HepG2 (cell line): ENCODE results near the gene NFATC2. TPM values are rescaled to one million over a fixed set of nuclear protein-coding genes. Genes with fewer than 3 reads are reported as not detected.
A peak's percentile ranks its signal among the peaks of the same experiment; 100 is the strongest.

Experiments used
- ATAC-seq: fragments of 200-7000 bp; cut with Tn5 transposase; 3 replicates; pipeline ENCODE4 v1.9.1; 2020; ENCODE audit warnings: mild to moderate bottlenecking, moderate library complexity
- BruUV-seq: library from RNA; stranded (reverse); fragments of 400-500 nt; replicated peaks from 2 replicates; lab custom pipeline; 2021; lab: Mats Ljungman, UMichigan
- CTCF ChIA-PET: fragments of 300-600 bp; formaldehyde crosslinking; extraction: SDS; loops from one replicate; lab custom pipeline; 2021; ENCODE audit warnings: low total read pairs, inconsistent platforms, low intra/inter-chr PET ratio; lab: Yijun Ruan, JAX
- POLR2A ChIA-PET: fragments of 350-600 bp; sonication (Branson Sonifier 250); formaldehyde crosslinking; loops from one replicate; lab custom pipeline; 2020; ENCODE audit warnings: antibody characterized with exemption, inconsistent platforms; lab: Yijun Ruan, JAX
- DNase-seq: peaks from one replicate; pipeline ENCODE4 v3.0.0-alpha.2; 2015; ENCODE audit warnings: low spot score
- FAIRE-seq: peaks from 3 replicates; lab custom pipeline; 2011; peaks lifted over from hg19 to GRCh38; lab: Jason Lieb, UNC
- H2AFZ ChIP-seq: one replicate; pipeline ENCODE4 v1.6.1; 2011; ENCODE audit warnings: low read length, inconsistent platforms
- H3K27ac ChIP-seq: fragments of 300-600 bp; 3 replicates; pipeline ENCODE4 v1.8.0; 2011; ENCODE audit warnings: mixed run types, mild to moderate bottlenecking, mixed read lengths, low read length, inconsistent platforms; ENCODE audit not compliant: insufficient read depth; ENCODE audit errors: extremely low read length
- H3K27me3 ChIP-seq, 2 experiments: fragments of 200-600 bp in 1 of 2; 2 replicates in 1 of 2; 3 replicates in 1 of 2; pipeline versions ENCODE4 v1.6.0 to v1.8.0; 2011; ENCODE audit warnings: low read length in 2 of 2, mild to moderate bottlenecking in 2 of 2, moderate library complexity in 2 of 2, inconsistent platforms in 1 of 2; ENCODE audit not compliant: insufficient read depth in 2 of 2, control insufficient read depth in 1 of 2
- H3K36me3 ChIP-seq, 2 experiments: fragments of 200-600 bp in 1 of 2; replicated peaks in 1 of 2; 2 replicates in 1 of 2; 3 replicates in 1 of 2; pipeline versions ENCODE4 v1.5.1 to v1.8.0; 2011; ENCODE audit warnings: low read length in 2 of 2, inconsistent platforms in 1 of 2; ENCODE audit not compliant: insufficient read depth in 2 of 2, control insufficient read depth in 1 of 2
- H3K4me1 ChIP-seq: 2 replicates; pipeline ENCODE4 v1.5.1; 2012; ENCODE audit warnings: low read length, inconsistent platforms; ENCODE audit not compliant: insufficient read depth
- H3K4me2 ChIP-seq: 2 replicates; pipeline ENCODE4 v1.6.0; 2011; ENCODE audit warnings: low read depth, low read length, inconsistent platforms
- H3K4me3 ChIP-seq, 3 experiments: fragments of 200-600 bp in 1 of 3; sonication (generic), shearing (Covaris generic) in 1 of 3; replicated peaks in 1 of 3; 2 replicates each; pipeline ENCODE4 v1.5.1; 2011 to 2016; ENCODE audit warnings: low read length in 3 of 3, inconsistent platforms in 2 of 3, low read depth in 2 of 3, mild to moderate bottlenecking in 2 of 3, control low read depth in 1 of 3, mixed read lengths in 1 of 3; ENCODE audit not compliant: insufficient read depth in 1 of 3
- H3K79me2 ChIP-seq: one replicate; pipeline ENCODE4 v1.6.1; 2011; ENCODE audit warnings: low read length, inconsistent platforms; ENCODE audit not compliant: insufficient read depth
- H3K9ac ChIP-seq: 2 replicates; pipeline ENCODE4 v1.6.0; 2011; ENCODE audit warnings: mild to moderate bottlenecking, low read depth, low read length, inconsistent platforms; ENCODE audit not compliant: insufficient read depth
- H3K9me3 ChIP-seq: 2 replicates; pipeline ENCODE4 v1.5.1; 2012; ENCODE audit warnings: mild to moderate bottlenecking, low read length
- H4K20me1 ChIP-seq: 2 replicates; pipeline ENCODE4 v1.6.0; 2011; ENCODE audit warnings: inconsistent platforms, mild to moderate bottlenecking, low read length, moderate library complexity; ENCODE audit not compliant: insufficient read depth
- AKAP8 ChIP-seq: sonication (generic); formaldehyde crosslinking; IDR thresholded peaks from 2 replicates; pipeline ENCODE4 v1.5.1; 2020; ENCODE audit warnings: mild to moderate bottlenecking, missing genetic modification reagents
- CHD4 ChIP-seq: fragments of 200-600 bp; sonication (generic); IDR thresholded peaks from 2 replicates; pipeline ENCODE4 v1.7.0; 2017; ENCODE audit warnings: mild to moderate bottlenecking, low read length, borderline replicate concordance
- PCBP2 ChIP-seq: fragments of 200-400 bp; formaldehyde crosslinking; optimal IDR thresholded peaks from 2 replicates; pipeline ENCODE3; 2018; ENCODE audit warnings: low read length, low read depth; ENCODE audit not compliant: poor library complexity, severe bottlenecking
- SMAD1 ChIP-seq: sonication (generic); formaldehyde crosslinking; IDR thresholded peaks from 2 replicates; pipeline ENCODE4 v1.4.0; 2020; ENCODE audit warnings: missing genetic modification reagents, low read depth, mild to moderate bottlenecking, borderline replicate concordance
- TAF1 ChIP-seq: sonication (generic); formaldehyde crosslinking; IDR thresholded peaks from 2 replicates; pipeline ENCODE4 v1.4.0; 2020; ENCODE audit warnings: missing genetic modification reagents
- TBL1XR1 ChIP-seq: fragments of 150-350 bp; IDR thresholded peaks from 2 replicates; pipeline ENCODE4 v1.6.1; 2014; ENCODE audit warnings: borderline replicate concordance, low read length; ENCODE audit not compliant: partially characterized antibody
- UBTF ChIP-seq: sonication (generic); formaldehyde crosslinking; IDR thresholded peaks from 2 replicates; pipeline ENCODE4 v1.4.0; 2020; ENCODE audit warnings: mild to moderate bottlenecking, missing genetic modification reagents
- ZMYM3 ChIP-seq: sonication (generic); formaldehyde crosslinking; IDR thresholded peaks from 2 replicates; pipeline ENCODE4 v1.5.1; 2020; ENCODE audit warnings: mild to moderate bottlenecking, missing genetic modification reagents
- ZNF121 ChIP-seq: sonication (generic); formaldehyde crosslinking; IDR thresholded peaks from 2 replicates; pipeline ENCODE4 v1.5.0; 2020; ENCODE audit warnings: mild to moderate bottlenecking, missing genetic modification reagents
- ZNF251 ChIP-seq: sonication (generic); formaldehyde crosslinking; IDR thresholded peaks from 2 replicates; pipeline ENCODE4 v1.9.0; 2021; ENCODE audit warnings: mild to moderate bottlenecking, missing genetic modification reagents
- ZNF503 ChIP-seq: sonication (generic); formaldehyde crosslinking; IDR thresholded peaks from 2 replicates; pipeline ENCODE4 v1.4.0; 2020; ENCODE audit warnings: missing genetic modification reagents
- ZNF615 ChIP-seq: sonication (generic); formaldehyde crosslinking; IDR thresholded peaks from 2 replicates; pipeline ENCODE4 v1.5.0; 2020; ENCODE audit warnings: mild to moderate bottlenecking, missing genetic modification reagents, borderline replicate concordance
- ZNF629 ChIP-seq: sonication (generic); formaldehyde crosslinking; conservative IDR thresholded peaks from 2 replicates; pipeline ENCODE4 v1.5.0; 2020; ENCODE audit warnings: missing genetic modification reagents
- ZNF768 ChIP-seq: sonication (generic); formaldehyde crosslinking; IDR thresholded peaks from 2 replicates; pipeline ENCODE4 v1.4.0; 2020; ENCODE audit warnings: missing genetic modification reagents
- whole genome bisulfite sequencing: methylation state at CpG from one replicate; pipeline ENCODE4 v1.1.6; 2017; ENCODE audit warnings: low lambda C conversion rate; 5-methylcytosine and 5-hydroxymethylcytosine counted together
- in situ Hi-C: cut with HindIII; loops from 2 replicates; pipeline ENCODE4 v1.10.0; 2017; ENCODE audit warnings: low pct_unique_long_range_greater_than_20kb; ENCODE audit not compliant: extremely low pct_ligation_motif_present
- intact Hi-C: fragments of 100-400 bp; cut with micrococcal nuclease; formaldehyde crosslinking; loops from one replicate; pipeline ENCODE4 v1.10.0; 2022; ENCODE audit not compliant: unreplicated experiment
- polyA plus RNA-seq, 8 experiments: library from polyadenylated mRNA; depleted of rRNA in 3 of 8; stranded (reverse) in 7 of 8; unstranded in 1 of 8; fragments of >200 nt; fragmentation: Illumina TruSeq in 4 of 8; extraction: Trizol in 4 of 8; gene quantifications; 2 replicates each; pipeline versions ENCODE4 v1.2.1 to v1.2.3, GENCODE V29; 2011 to 2016; ENCODE audit warnings: low read depth in 4 of 8, missing spikeins in 1 of 8, mixed read lengths in 1 of 8; ENCODE audit not compliant: insufficient read depth in 1 of 8
- total RNA-seq, 5 experiments: library from RNA; depleted of rRNA; stranded (reverse); fragments of >200 nt; fragmentation: Illumina TruSeq; extraction: Trizol; gene quantifications; 2 replicates each; pipeline ENCODE4 v1.2.3, GENCODE V29; 2016; ENCODE audit warnings: low read depth in 1 of 5

The NFATC2 gene
- total and polyA plus RNA-seq, 2 of the 13 experiments (the other 11 are each of a cell fraction or from before 2014, with no cell fraction given): 1.9 to 3.3 TPM

GRCh38 chr20:51449498-51450220 lies 92.9 kb downstream of the NFATC2 start:
- Histone ChIP-seq H3K4me3 (no peak overlapping the region), H3K9ac (no peak overlapping the region), H3K27me3 (no peaks in the 10 kb centered on the region), H2AFZ (no peak overlapping the region), H3K79me2 (no peaks in the 10 kb centered on the region), H3K27ac (no peak overlapping the region), H3K4me2 (no peak overlapping the region), H4K20me1 (peaks cover 8% of the 10 kb centered on the region; the same call in 1 of the 2 replicates), H3K9me3 (peaks cover 5% of the 10 kb centered on the region; the same call in 1 of the 2 replicates), H3K36me3 (peaks cover 4 to 27% of the 10 kb centered on the region in 2 experiments; a peak in 4 of 5 replicates), H3K4me1 (peaks cover 23% of the 10 kb centered on the region)
- no TSS peak for BruUV-seq
- ChIA-PET POLR2A (no interaction called here), CTCF (no interaction called here)
- WGBS: 98% methylated on average over 7 of the region's 7 CpGs
- DNase-seq (no peak), ATAC-seq (no peak), FAIRE-seq (no peak)
- no peak for TF ChIP-seq ZNF251 (CRISPR knock-in tag)
- no peak for TF ChIP-seq ZNF615
- peak; percentile 69; the same call in 1 of the 2 replicates for TF ChIP-seq ZNF768
- 0 out of 2 replicates have a peak, but pooled peaks have one; percentile 8 for TF ChIP-seq TAF1 (CRISPR knock-in tag)
- in situ Hi-C loops: no loop called here
- intact Hi-C loops: loop anchor here (10.0 kb wide), 1 partner anchor 65 kb away; no protein-coding TSS in a partner anchor

GRCh38 chr20:51447765-51448148 lies 94.8 kb downstream of the NFATC2 start:
- ChIA-PET CTCF (no interaction called here), POLR2A (interaction anchor here (1.5 kb wide), 1 partner anchor 9 kb away, joined by 6 read pairs; no protein-coding TSS in a partner anchor)
- H2AFZ ChIP-seq: no peak overlapping the region
- H3K4me1 ChIP-seq: peaks cover 23% of the 10 kb centered on the region
- H3K36me3 ChIP-seq: peaks cover 3 to 10% of the 10 kb centered on the region in 2 experiments; a peak in 2 of 5 replicates
- no peaks in the 10 kb centered on the region for H3K27me3 ChIP-seq
- H3K4me3 ChIP-seq: no peak overlapping the region
- DNase-seq (no peak), ATAC-seq (no peak), FAIRE-seq (no peak)
- H3K4me2 ChIP-seq: no peak overlapping the region
- H3K9ac ChIP-seq: no peak overlapping the region
- H3K79me2 ChIP-seq: no peaks in the 10 kb centered on the region
- no TSS peak for BruUV-seq
- H3K9me3 ChIP-seq: no peaks in the 10 kb centered on the region
- peaks cover 8% of the 10 kb centered on the region; the same call in 1 of the 2 replicates for H4K20me1 ChIP-seq
- intact Hi-C loops: no loop called here
- no peak overlapping the region for H3K27ac ChIP-seq
- WGBS: 86% methylated on average over 5 of the region's 5 CpGs
- in situ Hi-C loops: no loop called here
- no peak for TF ChIP-seq ZNF503 (CRISPR knock-in tag)
- TF ChIP-seq AKAP8 (CRISPR knock-in tag): no peak
- peak; percentile 81 for TF ChIP-seq ZMYM3 (CRISPR knock-in tag)
- TF ChIP-seq SMAD1 (CRISPR knock-in tag): no peak
- no peak for TF ChIP-seq PCBP2
- TF ChIP-seq TBL1XR1: no peak
- peak; percentile 96 for TF ChIP-seq ZNF629 (CRISPR knock-in tag)
- TF ChIP-seq CHD4: peak; percentile 57; the same call in 1 of the 2 replicates
- no peak for TF ChIP-seq UBTF (CRISPR knock-in tag)
- TF ChIP-seq ZNF121 (CRISPR knock-in tag): no peak
